Neural cell (in vitro differentiated cells): ENCODE measurements around the gene MAP3K14. TPM values are rescaled to one million over a fixed set of nuclear protein-coding genes. Genes with fewer than 3 reads are reported as not detected.

ENCODE experiments used
- H2AFZ ChIP-seq: fragments of 200-600, 300-800 bp; sonication (generic), shearing (Covaris generic); 2 replicates; pipeline ENCODE4 v1.6.0; 2014; ENCODE audit warnings: low read depth, mild to moderate bottlenecking, antibody characterized with exemption, low read length, moderate library complexity
- H3F3A ChIP-seq: fragments of 200-600 bp; shearing (Covaris generic); 2 replicates; pipeline ENCODE4 v1.6.1; 2016; ENCODE audit warnings: mild to moderate bottlenecking, moderate library complexity, mixed read lengths, antibody characterized with exemption, low read length; ENCODE audit not compliant: insufficient read depth, poor library complexity, severe bottlenecking
- H3K27ac ChIP-seq: fragments of 200-600, 300-800 bp; sonication (generic), shearing (Covaris generic); 2 replicates; pipeline ENCODE4 v1.5.1; 2014; ENCODE audit warnings: mild to moderate bottlenecking, low read length, moderate library complexity
- H3K27me3 ChIP-seq: fragments of 300-800, 200-600 bp; sonication (generic), shearing (Covaris generic); 2 replicates; pipeline ENCODE4 v1.6.0; 2014; ENCODE audit warnings: mild to moderate bottlenecking, low read depth, low read length, moderate library complexity; ENCODE audit not compliant: insufficient read depth
- H3K36me3 ChIP-seq: fragments of 300-800, 200-600 bp; sonication (generic), shearing (Covaris generic); 2 replicates; pipeline ENCODE4 v1.5.1; 2014; ENCODE audit warnings: mild to moderate bottlenecking, antibody characterized with exemption, low read length, moderate library complexity; ENCODE audit not compliant: insufficient read depth
- H3K4me2 ChIP-seq: fragments of 300-800, 200-600 bp; sonication (generic), shearing (Covaris generic); 2 replicates; pipeline ENCODE4 v1.6.0; 2014; ENCODE audit warnings: mild to moderate bottlenecking, low read length
- H3K4me3 ChIP-seq: fragments of 300-800, 200-600 bp; sonication (generic), shearing (Covaris generic); 2 replicates; pipeline ENCODE4 v1.5.1; 2014; ENCODE audit warnings: mild to moderate bottlenecking, low read length, moderate library complexity
- H3K79me2 ChIP-seq: fragments of 200-600 bp; shearing (Covaris generic); replicated peaks from 2 replicates; pipeline ENCODE4 v1.6.0; 2014; ENCODE audit warnings: mild to moderate bottlenecking, low read length, moderate library complexity; ENCODE audit not compliant: insufficient read depth
- H3K9ac ChIP-seq: fragments of 300-800, 200-600 bp; sonication (generic), shearing (Covaris generic); 2 replicates; pipeline ENCODE4 v1.6.1; 2016; ENCODE audit warnings: mild to moderate bottlenecking, low read length, mixed read lengths
- H3K9me2 ChIP-seq: fragments of 200-600 bp; shearing (Covaris generic); 2 replicates; pipeline ENCODE4 v1.6.1; 2016; ENCODE audit warnings: mild to moderate bottlenecking, low read length, mixed read lengths; ENCODE audit not compliant: insufficient read depth
- H3K9me3 ChIP-seq: fragments of 200-600, 300-800 bp; sonication (generic), shearing (Covaris generic); 2 replicates; pipeline ENCODE4 v1.6.1; 2016; ENCODE audit warnings: mild to moderate bottlenecking, mixed run types, low read length, moderate library complexity, mixed read lengths
- H4K20me1 ChIP-seq: fragments of 200-600 bp; shearing (Covaris generic); 2 replicates; pipeline ENCODE4 v1.6.1; 2016; ENCODE audit warnings: mild to moderate bottlenecking, mixed run types; ENCODE audit not compliant: insufficient read depth
- CTCF ChIP-seq: fragments of 450-650 bp; IDR thresholded peaks from 2 replicates; pipeline ENCODE4 v1.5.1; 2014; ENCODE audit warnings: antibody characterized with exemption, mild to moderate bottlenecking, moderate library complexity; ENCODE audit not compliant: poor library complexity, severe bottlenecking
- EP300 ChIP-seq: fragments of 450-650 bp; conservative IDR thresholded peaks from 2 replicates; pipeline ENCODE4 v1.6.1; 2014; ENCODE audit warnings: antibody characterized with exemption, mild to moderate bottlenecking, moderate library complexity; ENCODE audit not compliant: poor library complexity, severe bottlenecking
- EZH2 ChIP-seq: fragments of 200-600, 300-800 bp; shearing (Covaris generic), sonication (generic); IDR thresholded peaks from 2 replicates; pipeline ENCODE4 v1.6.1; 2014; ENCODE audit warnings: antibody characterized with exemption, low read length, borderline replicate concordance, mild to moderate bottlenecking; ENCODE audit not compliant: insufficient read depth, poor library complexity, severe bottlenecking
- MXI1 ChIP-seq: fragments of 450-650 bp; conservative IDR thresholded peaks from 2 replicates; pipeline ENCODE4 v1.6.1; 2014; ENCODE audit warnings: antibody characterized with exemption, mild to moderate bottlenecking; ENCODE audit not compliant: poor library complexity, severe bottlenecking
- POLR2AphosphoS5 ChIP-seq: IDR thresholded peaks from 2 replicates; pipeline ENCODE4 v1.6.1; 2012
- RAD21 ChIP-seq: fragments of 450-650 bp; conservative IDR thresholded peaks from 2 replicates; pipeline ENCODE4 v1.6.1; 2014; ENCODE audit warnings: antibody characterized with exemption, mild to moderate bottlenecking, moderate library complexity
- SMC3 ChIP-seq: fragments of 450-650 bp; conservative IDR thresholded peaks from 2 replicates; pipeline ENCODE4 v1.6.1; 2014; ENCODE audit warnings: antibody characterized with exemption, mild to moderate bottlenecking, moderate library complexity; ENCODE audit not compliant: poor library complexity
- TAF1 ChIP-seq: IDR thresholded peaks from 2 replicates; pipeline ENCODE4 v1.6.1; 2012; ENCODE audit warnings: low read depth
- polyA plus RNA-seq: library from polyadenylated mRNA; depleted of rRNA; stranded (reverse); fragments of >200 nt; gene quantifications from 2 replicates; pipeline ENCODE4 v1.2.3, GENCODE V29; 2014
- TF ChIP-seq, protein P1 (sequence below): IDR thresholded peaks from 2 replicates; pipeline ENCODE4 v1.6.1; 2012; ENCODE audit warnings: borderline replicate concordance

Gene MAP3K14
- polyA plus RNA-seq, 1 donor from 2014 or later = 6.7 TPM

DNA sequence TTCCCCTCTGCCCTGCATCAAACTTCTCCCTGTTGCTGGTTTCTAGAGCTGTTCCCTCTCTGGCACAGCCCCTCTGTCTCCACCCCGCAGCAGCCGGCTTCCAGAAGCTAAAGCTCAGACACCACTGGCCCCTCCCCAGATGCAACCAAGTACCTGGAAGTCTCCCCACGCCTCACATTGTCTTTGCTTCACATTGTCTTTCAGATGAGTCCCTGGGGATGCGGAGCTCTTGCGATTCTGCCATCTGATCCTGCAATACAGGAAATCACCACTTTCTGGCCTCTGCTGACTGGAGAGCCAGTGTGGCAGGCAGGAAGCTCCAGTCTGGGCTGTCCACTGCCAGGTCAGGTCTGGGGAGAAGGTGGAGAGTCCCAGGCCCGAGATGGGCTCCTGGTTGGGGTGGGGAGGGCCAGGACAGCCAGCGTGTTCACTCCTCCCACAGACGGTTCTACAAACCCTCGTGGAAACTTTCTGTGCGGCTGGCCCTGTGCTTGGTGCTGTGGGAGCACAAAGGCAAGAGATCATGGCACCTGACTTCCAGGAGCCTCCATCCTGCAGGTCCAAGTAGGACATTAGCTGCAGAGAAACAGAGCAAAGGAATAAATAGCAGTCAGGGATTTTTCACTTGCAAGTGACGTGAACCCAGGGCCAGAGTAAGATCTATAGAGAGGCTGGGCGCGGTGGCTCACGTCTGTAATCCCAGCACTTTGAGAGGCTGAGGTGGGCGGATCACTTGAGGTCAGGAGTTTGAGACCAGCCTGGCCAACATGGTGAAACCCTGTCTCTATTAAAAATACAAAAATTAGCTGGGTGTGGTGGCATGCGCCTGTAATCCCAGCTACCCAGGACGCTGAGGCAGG lies 47.9 kb upstream of the MAP3K14 start:
- Histone ChIP-seq H3K9ac (no peak overlapping the region), H3K9me2 (no peaks in the 10 kb centered on the region), H3K4me3 (no peak overlapping the region), H3K79me2 (no peaks in the 10 kb centered on the region), H3K27ac (no peak overlapping the region), H2AFZ (no peak overlapping the region), H3K4me2 (no peak overlapping the region), H3K27me3 (no peaks in the 10 kb centered on the region), H4K20me1 (no peaks in the 10 kb centered on the region), H3K36me3 (no peaks in the 10 kb centered on the region), H3K9me3 (no peaks in the 10 kb centered on the region), H3F3A (no peaks in the 10 kb centered on the region)
- TF ChIP-seq EP300 (no peak), CTCF (peak; percentile 14)

GRCh38 chr17:45363498-45363897 lies 46.7 kb upstream of the MAP3K14 start:
- Histone ChIP-seq H3K9me3 (no peaks in the 10 kb centered on the region), H3K36me3 (no peaks in the 10 kb centered on the region), H3F3A (no peaks in the 10 kb centered on the region), H3K27me3 (no peaks in the 10 kb centered on the region), H3K4me2 (no peak overlapping the region), H3K4me3 (no peak overlapping the region), H4K20me1 (no peaks in the 10 kb centered on the region), H3K9me2 (no peaks in the 10 kb centered on the region), H2AFZ (no peak overlapping the region), H3K79me2 (no peaks in the 10 kb centered on the region), H3K9ac (no peak overlapping the region), H3K27ac (no peak overlapping the region)
- TF ChIP-seq MXI1 (no peak), EP300 (no peak), CTCF (no peak), EZH2 (no peak), RAD21 (no peak), SMC3 (no peak), TAF1 (no peak), POLR2AphosphoS5 (no peak)
- TF ChIP-seq, protein P1, sequence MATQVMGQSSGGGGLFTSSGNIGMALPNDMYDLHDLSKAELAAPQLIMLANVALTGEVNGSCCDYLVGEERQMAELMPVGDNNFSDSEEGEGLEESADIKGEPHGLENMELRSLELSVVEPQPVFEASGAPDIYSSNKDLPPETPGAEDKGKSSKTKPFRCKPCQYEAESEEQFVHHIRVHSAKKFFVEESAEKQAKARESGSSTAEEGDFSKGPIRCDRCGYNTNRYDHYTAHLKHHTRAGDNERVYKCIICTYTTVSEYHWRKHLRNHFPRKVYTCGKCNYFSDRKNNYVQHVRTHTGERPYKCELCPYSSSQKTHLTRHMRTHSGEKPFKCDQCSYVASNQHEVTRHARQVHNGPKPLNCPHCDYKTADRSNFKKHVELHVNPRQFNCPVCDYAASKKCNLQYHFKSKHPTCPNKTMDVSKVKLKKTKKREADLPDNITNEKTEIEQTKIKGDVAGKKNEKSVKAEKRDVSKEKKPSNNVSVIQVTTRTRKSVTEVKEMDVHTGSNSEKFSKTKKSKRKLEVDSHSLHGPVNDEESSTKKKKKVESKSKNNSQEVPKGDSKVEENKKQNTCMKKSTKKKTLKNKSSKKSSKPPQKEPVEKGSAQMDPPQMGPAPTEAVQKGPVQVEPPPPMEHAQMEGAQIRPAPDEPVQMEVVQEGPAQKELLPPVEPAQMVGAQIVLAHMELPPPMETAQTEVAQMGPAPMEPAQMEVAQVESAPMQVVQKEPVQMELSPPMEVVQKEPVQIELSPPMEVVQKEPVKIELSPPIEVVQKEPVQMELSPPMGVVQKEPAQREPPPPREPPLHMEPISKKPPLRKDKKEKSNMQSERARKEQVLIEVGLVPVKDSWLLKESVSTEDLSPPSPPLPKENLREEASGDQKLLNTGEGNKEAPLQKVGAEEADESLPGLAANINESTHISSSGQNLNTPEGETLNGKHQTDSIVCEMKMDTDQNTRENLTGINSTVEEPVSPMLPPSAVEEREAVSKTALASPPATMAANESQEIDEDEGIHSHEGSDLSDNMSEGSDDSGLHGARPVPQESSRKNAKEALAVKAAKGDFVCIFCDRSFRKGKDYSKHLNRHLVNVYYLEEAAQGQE = no peak
